SK-N-MC (cell line): ENCODE results near the gene PERCC1.

Source experiments
- DNase-seq: peaks from one replicate; pipeline ENCODE4 v3.0.0-alpha.2; 2011; ENCODE audit warnings: low read depth, low spot score
- H3K27ac ChIP-seq: fragments of 200-600 bp; sonication (generic); 2 replicates; pipeline ENCODE4 v1.5.1; 2016; ENCODE audit warnings: mixed run types
- H3K36me3 ChIP-seq: fragments of 200-600 bp; sonication (generic); 2 replicates; pipeline ENCODE4 v1.6.1; 2017; ENCODE audit warnings: antibody characterized with exemption, low read length, mixed read lengths; ENCODE audit not compliant: insufficient read depth
- H3K4me3 ChIP-seq: fragments of 200-600 bp; sonication (generic); 2 replicates; pipeline ENCODE4 v1.5.1; 2016
- H3K9ac ChIP-seq: fragments of 200-600 bp; sonication (generic); 2 replicates; pipeline ENCODE4 v1.8.0; 2017; ENCODE audit warnings: mixed run types, mixed read lengths; ENCODE audit not compliant: insufficient read length
- H3K9me3 ChIP-seq: fragments of 200-600 bp; sonication (generic); 2 replicates; pipeline ENCODE4 v1.6.1; 2017; ENCODE audit warnings: low read depth, mild to moderate bottlenecking, antibody characterized with exemption, low read length, moderate library complexity, mixed read lengths
- EZH2 ChIP-seq: fragments of 200-600 bp; sonication (generic); IDR thresholded peaks from one replicate; pipeline ENCODE4 v1.6.1; 2017; ENCODE audit warnings: antibody characterized with exemption
- FOXP2 ChIP-seq: optimal IDR thresholded peaks from 2 replicates; pipeline ENCODE3; 2011; ENCODE audit warnings: mild to moderate bottlenecking, moderate library complexity; ENCODE audit not compliant: insufficient read depth; ENCODE audit errors: extremely low read length, control extremely low read depth
- POLR2AphosphoS5 ChIP-seq: IDR thresholded peaks from 2 replicates; pipeline ENCODE4 v1.6.1; 2012; ENCODE audit warnings: mild to moderate bottlenecking, low read depth, low read length, borderline replicate concordance

PERCC1 gene

DNA sequence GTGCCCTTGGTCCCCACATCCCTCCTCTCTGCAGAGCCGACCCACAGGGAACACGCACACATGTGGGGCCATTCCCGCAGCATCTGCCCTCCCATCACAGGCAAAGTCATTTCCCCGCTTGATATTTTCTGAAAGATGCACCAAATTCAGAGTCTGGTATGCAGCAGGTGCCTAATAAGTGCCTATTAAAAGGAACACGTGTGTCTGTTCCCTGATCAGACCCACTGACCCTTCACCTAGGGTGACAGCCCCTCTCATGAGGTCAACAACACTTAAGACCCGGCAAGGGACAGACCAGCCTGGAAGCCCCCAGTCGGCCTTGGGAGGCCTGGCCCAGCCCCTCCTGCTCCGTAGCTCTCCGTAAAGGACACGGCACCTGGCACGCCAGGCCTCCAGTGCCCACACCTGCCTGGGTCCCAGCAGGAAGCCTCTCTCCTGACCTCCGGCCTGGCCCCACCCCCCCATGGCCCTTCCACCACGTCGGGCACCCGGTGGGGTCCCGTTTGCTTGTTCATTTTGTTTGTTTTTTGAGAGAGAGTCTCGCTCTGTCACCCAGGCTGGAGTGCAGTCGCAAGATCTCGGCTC is 36.4 kb upstream of the PERCC1 start:
- no peak overlapping the region for H3K4me3 ChIP-seq
- no peak overlapping the region for H3K27ac ChIP-seq
- no peak for DNase-seq
- no peaks in the 10 kb centered on the region for H3K36me3 ChIP-seq
- H3K9me3 ChIP-seq: no peaks in the 10 kb centered on the region
- TF ChIP-seq FOXP2 (no peak), POLR2AphosphoS5 (no peak), EZH2 (no peak)
- H3K9ac ChIP-seq: no peak overlapping the region

DNA sequence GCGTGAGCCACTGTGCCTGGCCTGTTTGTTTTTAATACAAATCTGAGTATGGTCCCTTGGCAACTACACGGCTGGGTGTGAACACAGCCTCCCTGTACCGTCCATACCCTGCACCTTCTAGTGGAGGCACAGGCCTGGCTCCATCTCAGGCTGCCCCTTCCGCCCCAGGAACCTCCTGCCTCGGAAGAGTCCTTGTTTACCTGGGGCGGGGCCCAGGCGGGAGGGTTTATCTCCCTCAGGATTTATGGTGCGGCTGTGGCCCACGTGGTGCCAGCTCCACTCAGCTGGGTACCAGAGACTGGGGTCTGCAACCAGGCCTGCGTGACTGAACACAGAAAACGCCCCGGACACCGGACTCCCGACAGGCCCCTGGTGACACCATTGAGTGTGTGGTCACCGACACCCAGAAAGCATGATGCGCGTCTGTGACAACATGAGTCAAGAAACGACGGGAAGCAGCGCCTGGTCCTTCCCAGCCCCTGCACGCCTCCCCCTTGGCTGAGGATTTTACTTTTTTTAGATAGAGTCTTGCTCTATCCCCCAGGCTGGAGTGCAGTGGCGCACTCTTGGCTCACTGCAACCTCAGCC is 35.3 kb upstream of the PERCC1 start:
- no peak for TF ChIP-seq EZH2
- TF ChIP-seq FOXP2: no peak
- no peak for TF ChIP-seq POLR2AphosphoS5
- no peak overlapping the region for H3K9ac ChIP-seq
- no peak overlapping the region for H3K4me3 ChIP-seq
- no peak for DNase-seq
- no peaks in the 10 kb centered on the region for H3K9me3 ChIP-seq
- no peaks in the 10 kb centered on the region for H3K36me3 ChIP-seq
- H3K27ac ChIP-seq: no peak overlapping the region

DNA sequence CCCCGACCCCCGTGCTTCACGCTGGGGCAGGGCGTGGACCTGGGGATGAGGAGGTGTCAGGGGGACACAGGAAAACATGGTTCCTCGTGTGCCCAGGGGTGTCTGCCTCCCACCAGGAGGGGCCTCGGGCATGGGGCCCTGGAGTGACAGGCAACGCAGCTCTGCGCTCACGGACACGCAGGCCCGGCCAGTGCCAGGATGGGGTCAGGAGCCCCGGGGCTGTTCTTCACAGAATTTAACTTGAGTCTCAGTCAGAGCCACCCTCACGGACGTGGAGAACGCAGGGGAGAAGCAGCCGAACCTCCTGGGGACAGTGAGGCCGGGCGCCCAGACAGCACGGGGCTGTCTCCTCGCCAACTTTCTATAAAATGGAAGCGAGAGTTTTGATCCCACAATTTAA is 33.1 kb upstream of the PERCC1 start:
- H3K4me3 ChIP-seq: no peak overlapping the region
- no peaks in the 10 kb centered on the region for H3K9me3 ChIP-seq
- no peaks in the 10 kb centered on the region for H3K36me3 ChIP-seq
- H3K9ac ChIP-seq: no peak overlapping the region
- DNase-seq: no peak
- TF ChIP-seq POLR2AphosphoS5: no peak
- no peak for TF ChIP-seq EZH2
- H3K27ac ChIP-seq: no peak overlapping the region

DNA sequence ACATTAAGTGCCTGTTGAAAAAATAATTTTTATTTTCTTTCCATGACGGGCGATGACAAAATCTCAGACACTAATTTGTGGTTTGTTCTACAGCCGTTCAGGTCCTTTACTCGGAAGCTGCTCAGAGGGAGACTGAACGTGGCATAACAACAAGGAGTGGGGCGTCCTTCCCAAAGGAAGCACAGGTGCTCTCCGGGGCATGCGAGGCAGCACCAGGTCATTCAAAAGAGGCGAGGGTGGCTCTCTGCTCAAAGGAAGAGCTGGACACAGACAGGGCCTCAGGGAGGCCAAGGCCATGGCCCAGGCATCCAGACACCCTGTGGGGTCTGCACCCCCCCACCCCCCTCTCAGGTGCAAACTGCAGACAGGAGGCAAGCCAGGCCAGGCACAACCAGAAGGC is 32.5 kb upstream of the PERCC1 start:
- Histone ChIP-seq H3K4me3 (no peak overlapping the region), H3K9ac (no peak overlapping the region), H3K9me3 (no peaks in the 10 kb centered on the region), H3K27ac (no peak overlapping the region), H3K36me3 (no peaks in the 10 kb centered on the region)
- no peak for TF ChIP-seq POLR2AphosphoS5
- TF ChIP-seq FOXP2: no peak
- no peak for TF ChIP-seq EZH2
- no peak for DNase-seq

DNA sequence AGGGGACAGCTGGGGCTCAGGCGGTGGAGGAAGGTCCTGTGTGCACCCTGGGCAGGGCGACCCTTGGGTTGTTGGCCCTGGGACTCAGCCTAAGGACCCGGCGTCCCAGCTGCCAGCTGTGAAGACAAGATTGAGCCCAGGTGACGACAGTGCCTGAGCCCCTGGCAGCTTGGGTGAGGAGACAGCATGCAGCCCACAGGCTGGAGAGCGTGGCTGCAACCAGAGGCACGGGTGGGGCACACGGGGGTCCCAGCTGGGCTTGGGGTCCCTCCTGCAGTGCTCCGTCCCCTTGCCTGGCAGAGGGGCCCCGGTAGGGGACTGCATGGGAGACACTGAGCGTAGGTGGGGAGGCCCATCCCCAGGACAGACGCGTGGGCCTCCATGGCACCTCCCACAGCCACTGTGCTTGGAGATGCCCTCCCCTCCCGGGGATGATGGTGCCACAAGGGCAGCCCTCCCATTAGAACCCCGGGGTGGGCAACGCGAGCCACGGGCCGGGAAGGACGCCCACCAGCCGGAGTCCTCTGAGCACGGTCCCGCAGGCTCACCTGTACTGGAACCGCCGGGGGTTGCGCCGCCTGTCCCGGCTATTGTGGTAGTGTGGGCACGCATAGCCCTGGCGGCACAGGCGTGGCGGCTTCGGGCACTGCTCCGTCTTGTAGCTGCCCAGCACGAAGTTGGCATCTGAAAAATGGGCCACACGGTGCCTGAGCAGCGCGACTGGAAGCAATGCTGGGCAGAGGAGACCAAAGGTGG is 31.9 kb upstream of the PERCC1 start:
- Histone ChIP-seq H3K9me3 (no peaks in the 10 kb centered on the region), H3K4me3 (no peak overlapping the region), H3K9ac (no peak overlapping the region), H3K27ac (no peak overlapping the region), H3K36me3 (no peaks in the 10 kb centered on the region)
- no peak for DNase-seq
- no peak for TF ChIP-seq POLR2AphosphoS5
- no peak for TF ChIP-seq FOXP2
- no peak for TF ChIP-seq EZH2

DNA sequence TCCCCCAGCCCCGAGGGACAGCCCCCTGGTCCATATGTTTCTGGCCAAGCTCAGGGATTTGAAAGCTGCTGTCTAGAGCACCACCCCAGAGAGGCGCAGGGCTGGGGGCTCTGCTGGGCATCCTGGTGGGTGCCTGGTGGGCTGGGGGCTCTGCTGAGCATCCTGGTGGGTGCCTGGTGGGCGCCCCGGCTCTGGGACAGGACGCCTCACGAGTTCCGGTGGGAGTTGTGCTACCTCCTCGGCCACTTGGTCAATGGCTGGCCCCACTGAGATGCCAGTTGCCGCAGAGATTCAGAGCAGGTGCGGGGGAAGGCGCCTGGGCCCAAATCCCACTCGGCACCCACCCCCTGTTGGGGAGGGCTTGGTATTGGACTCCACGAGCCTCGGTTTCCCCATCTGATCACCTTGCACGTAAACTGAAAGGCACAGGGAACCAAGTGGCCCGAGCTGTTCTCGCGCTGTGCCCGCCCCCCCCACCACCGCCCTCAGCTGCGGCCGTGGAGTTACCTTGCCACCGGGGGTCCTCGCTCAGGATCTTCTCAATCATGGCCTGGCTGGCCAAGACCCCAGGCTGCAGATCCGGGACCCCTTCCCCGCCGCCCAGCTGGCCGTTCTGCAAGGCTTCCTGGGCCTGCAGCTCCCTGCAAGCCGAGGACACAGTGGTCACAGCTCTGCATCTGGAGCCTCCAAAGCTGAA is 29.7 kb upstream of the PERCC1 start:
- Histone ChIP-seq H3K4me3 (no peak overlapping the region), H3K9me3 (no peaks in the 10 kb centered on the region), H3K27ac (no peak overlapping the region), H3K9ac (no peak overlapping the region), H3K36me3 (no peaks in the 10 kb centered on the region)
- no peak for DNase-seq
- TF ChIP-seq FOXP2 (no peak), EZH2 (no peak), POLR2AphosphoS5 (no peak)

DNA sequence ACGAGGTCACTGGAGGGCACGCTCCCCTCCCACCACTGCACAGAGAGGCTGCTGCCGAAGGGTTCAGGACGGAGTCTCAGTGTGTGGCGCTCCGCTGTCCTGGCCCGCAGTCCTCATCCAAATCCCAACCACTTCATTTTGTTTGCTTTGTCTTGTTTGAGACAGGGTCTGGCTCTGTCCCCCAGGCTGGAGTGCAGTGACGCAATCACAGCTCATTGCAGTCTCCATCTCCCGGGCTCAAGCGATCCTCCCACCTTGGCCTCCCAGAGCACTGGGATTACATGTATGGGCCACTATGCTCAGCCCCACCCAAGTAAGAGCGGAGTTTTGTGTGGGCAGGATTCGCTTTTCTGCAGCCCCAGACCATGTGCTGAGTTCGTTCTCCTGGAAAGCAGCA is 29.1 kb upstream of the PERCC1 start:
- Histone ChIP-seq H3K36me3 (no peaks in the 10 kb centered on the region), H3K4me3 (no peak overlapping the region), H3K27ac (no peak overlapping the region), H3K9me3 (no peaks in the 10 kb centered on the region), H3K9ac (no peak overlapping the region)
- DNase-seq: no peak
- TF ChIP-seq EZH2: no peak
- TF ChIP-seq FOXP2: no peak
- no peak for TF ChIP-seq POLR2AphosphoS5

DNA sequence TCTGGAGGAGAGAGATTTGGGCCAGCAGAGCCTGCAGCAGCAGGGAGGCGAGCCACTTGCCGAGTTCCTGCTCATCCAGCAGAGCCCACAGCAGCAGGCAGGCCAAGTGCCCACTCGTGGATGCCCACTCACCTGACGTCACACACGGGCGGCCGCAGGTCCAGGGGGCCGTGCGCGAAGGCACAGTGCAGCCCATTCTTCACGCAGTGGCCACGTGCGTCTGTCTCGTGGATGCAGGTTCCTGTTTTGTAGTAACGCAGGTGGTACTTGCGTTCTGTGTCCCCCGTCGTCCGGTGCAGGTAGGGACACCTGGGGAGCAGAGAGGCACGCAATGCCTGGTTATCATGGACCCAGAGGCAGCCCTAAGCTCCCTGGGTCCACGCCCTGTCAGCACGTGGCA is 27.8 kb upstream of the PERCC1 start:
- Histone ChIP-seq H3K27ac (no peak overlapping the region), H3K36me3 (no peaks in the 10 kb centered on the region), H3K9ac (no peak overlapping the region), H3K9me3 (no peaks in the 10 kb centered on the region), H3K4me3 (no peak overlapping the region)
- TF ChIP-seq POLR2AphosphoS5 (no peak), FOXP2 (no peak), EZH2 (no peak)
- DNase-seq: no peak
